Astrocyte (in vitro differentiated cells and primary cell): ENCODE measurements around the gene SLC43A2. TPM values are rescaled to one million over a fixed set of nuclear protein-coding genes. Genes with fewer than 3 reads are reported as not detected.

Experiments
- DNase-seq: peaks from one replicate; pipeline ENCODE4 v3.0.0-alpha.2; 2010; ENCODE audit warnings: low read depth
- FAIRE-seq: peaks from 2 replicates; lab custom pipeline; 2011; peaks lifted over from hg19 to GRCh38; lab: Jason Lieb, UNC
- H2AFZ ChIP-seq: 2 replicates; pipeline ENCODE4 v1.6.0; 2012; ENCODE audit warnings: low read depth, low read length, inconsistent platforms
- H3K27ac ChIP-seq: 2 replicates; pipeline ENCODE4 v1.5.1; 2011; ENCODE audit warnings: low read depth, low read length, inconsistent platforms
- H3K27me3 ChIP-seq: 2 replicates; pipeline ENCODE4 v1.6.0; 2011; ENCODE audit warnings: low read length, inconsistent platforms; ENCODE audit not compliant: insufficient read depth
- H3K36me3 ChIP-seq: 2 replicates; pipeline ENCODE4 v1.5.1; 2011; ENCODE audit warnings: low read length, inconsistent platforms; ENCODE audit not compliant: insufficient read depth
- H3K4me1 ChIP-seq: 2 replicates; pipeline ENCODE4 v1.5.1; 2011; ENCODE audit warnings: low read length, inconsistent platforms; ENCODE audit not compliant: insufficient read depth
- H3K4me2 ChIP-seq: 2 replicates; pipeline ENCODE4 v1.6.0; 2012; ENCODE audit warnings: low read length, inconsistent platforms
- H3K4me3 ChIP-seq: 2 replicates; pipeline ENCODE4 v1.5.1; 2011; ENCODE audit warnings: low read depth, mild to moderate bottlenecking, low read length, inconsistent platforms; ENCODE audit not compliant: insufficient read depth
- H3K79me2 ChIP-seq: 2 replicates; pipeline ENCODE4 v1.6.0; 2012; ENCODE audit warnings: mild to moderate bottlenecking, low read length, inconsistent platforms; ENCODE audit not compliant: insufficient read depth
- H3K9ac ChIP-seq: 2 replicates; pipeline ENCODE4 v1.6.0; 2012; ENCODE audit warnings: mild to moderate bottlenecking, low read length, inconsistent platforms
- H3K9me3 ChIP-seq: 2 replicates; pipeline ENCODE4 v1.5.1; 2012; ENCODE audit warnings: low read depth, mild to moderate bottlenecking, low read length, inconsistent platforms; ENCODE audit not compliant: insufficient read depth
- H4K20me1 ChIP-seq: 2 replicates; pipeline ENCODE4 v1.6.0; 2012; ENCODE audit warnings: low read length, inconsistent platforms; ENCODE audit not compliant: insufficient read depth
- H3K27ac Mint-ChIP-seq: one replicate; pipeline ENCODE4 v1.8.0; 2021; ENCODE audit warnings: mild to moderate bottlenecking, mixed read lengths; ENCODE audit not compliant: unreplicated experiment
- H3K27me3 Mint-ChIP-seq: one replicate; pipeline ENCODE4 v1.8.0; 2021; ENCODE audit warnings: low read depth, mixed read lengths; ENCODE audit not compliant: unreplicated experiment
- H3K36me3 Mint-ChIP-seq: one replicate; pipeline ENCODE4 v1.8.0; 2021; ENCODE audit warnings: low read depth, mixed read lengths; ENCODE audit not compliant: unreplicated experiment
- H3K4me1 Mint-ChIP-seq: one replicate; pipeline ENCODE4 v1.8.0; 2021; ENCODE audit warnings: low read depth, mixed read lengths; ENCODE audit not compliant: unreplicated experiment
- H3K4me3 Mint-ChIP-seq: one replicate; pipeline ENCODE4 v1.8.0; 2021; ENCODE audit warnings: mild to moderate bottlenecking, moderate library complexity, mixed read lengths; ENCODE audit not compliant: unreplicated experiment
- H3K9me3 Mint-ChIP-seq: one replicate; pipeline ENCODE4 v1.8.0; 2021; ENCODE audit warnings: mild to moderate bottlenecking, mixed read lengths; ENCODE audit not compliant: unreplicated experiment
- EZH2 ChIP-seq: IDR thresholded peaks from 2 replicates; pipeline ENCODE4 v1.6.1; 2012; ENCODE audit warnings: mild to moderate bottlenecking, low read length, inconsistent platforms; ENCODE audit not compliant: insufficient read depth
- total RNA-seq: library from RNA; stranded (reverse); gene quantifications from 2 replicates; pipeline ENCODE4 v1.2.1, GENCODE V29; 2021
- TF ChIP-seq, protein P1 (sequence below): IDR thresholded peaks from 2 replicates; pipeline ENCODE4 v1.5.1; 2011; ENCODE audit warnings: low read depth, mild to moderate bottlenecking, inconsistent platforms, low read length, moderate library complexity; ENCODE audit not compliant: insufficient read depth

The SLC43A2 gene
- total RNA-seq, 1 donor from 2014 or later, result 17.9 TPM

DNA sequence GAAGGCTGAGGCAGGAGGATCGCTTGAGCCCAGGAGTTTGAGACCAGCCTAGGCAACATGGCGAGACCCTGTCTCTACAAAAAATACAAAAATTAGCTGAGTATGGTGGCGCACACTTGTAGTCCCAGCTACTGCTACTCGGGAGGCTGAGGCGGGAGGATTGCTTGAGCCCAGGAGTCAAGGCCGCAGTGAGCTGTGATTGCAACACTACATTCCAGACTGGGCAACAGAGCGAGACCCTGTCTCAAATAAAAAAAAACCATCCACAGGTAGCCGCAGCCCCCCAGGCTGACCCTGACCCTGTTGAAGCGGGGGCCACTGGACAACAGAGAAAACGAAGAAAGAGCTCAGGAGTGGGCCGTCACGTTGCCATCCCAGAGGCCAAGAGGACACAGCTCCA, 4.0 kb downstream of the SLC43A2 start:
- Histone ChIP-seq H3K27ac (no peak overlapping the region), H3K36me3 (no peaks in the 10 kb centered on the region), H3K4me3 (no peak overlapping the region), H4K20me1 (peaks cover 18% of the 10 kb centered on the region), H3K9me3 (no peaks in the 10 kb centered on the region), H3K27me3 (no peaks in the 10 kb centered on the region), H3K79me2 (no peaks in the 10 kb centered on the region), H3K4me2 (no peak overlapping the region), H2AFZ (no peak overlapping the region), H3K9ac (no peak overlapping the region), H3K4me1 (peaks cover 8% of the 10 kb centered on the region)
- Mint-ChIP-seq H3K9me3 (no peaks in the 10 kb centered on the region), H3K27me3 (peaks cover 5% of the 10 kb centered on the region), H3K36me3 (peaks cover 3% of the 10 kb centered on the region), H3K4me1 (peaks cover 9% of the 10 kb centered on the region), H3K4me3 (no peak overlapping the region), H3K27ac (no peak overlapping the region)
- DNase-seq (no peak), FAIRE-seq (no peak)
- TF ChIP-seq, protein P1, sequence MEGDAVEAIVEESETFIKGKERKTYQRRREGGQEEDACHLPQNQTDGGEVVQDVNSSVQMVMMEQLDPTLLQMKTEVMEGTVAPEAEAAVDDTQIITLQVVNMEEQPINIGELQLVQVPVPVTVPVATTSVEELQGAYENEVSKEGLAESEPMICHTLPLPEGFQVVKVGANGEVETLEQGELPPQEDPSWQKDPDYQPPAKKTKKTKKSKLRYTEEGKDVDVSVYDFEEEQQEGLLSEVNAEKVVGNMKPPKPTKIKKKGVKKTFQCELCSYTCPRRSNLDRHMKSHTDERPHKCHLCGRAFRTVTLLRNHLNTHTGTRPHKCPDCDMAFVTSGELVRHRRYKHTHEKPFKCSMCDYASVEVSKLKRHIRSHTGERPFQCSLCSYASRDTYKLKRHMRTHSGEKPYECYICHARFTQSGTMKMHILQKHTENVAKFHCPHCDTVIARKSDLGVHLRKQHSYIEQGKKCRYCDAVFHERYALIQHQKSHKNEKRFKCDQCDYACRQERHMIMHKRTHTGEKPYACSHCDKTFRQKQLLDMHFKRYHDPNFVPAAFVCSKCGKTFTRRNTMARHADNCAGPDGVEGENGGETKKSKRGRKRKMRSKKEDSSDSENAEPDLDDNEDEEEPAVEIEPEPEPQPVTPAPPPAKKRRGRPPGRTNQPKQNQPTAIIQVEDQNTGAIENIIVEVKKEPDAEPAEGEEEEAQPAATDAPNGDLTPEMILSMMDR, result no peak
- no peak for TF ChIP-seq EZH2

DNA sequence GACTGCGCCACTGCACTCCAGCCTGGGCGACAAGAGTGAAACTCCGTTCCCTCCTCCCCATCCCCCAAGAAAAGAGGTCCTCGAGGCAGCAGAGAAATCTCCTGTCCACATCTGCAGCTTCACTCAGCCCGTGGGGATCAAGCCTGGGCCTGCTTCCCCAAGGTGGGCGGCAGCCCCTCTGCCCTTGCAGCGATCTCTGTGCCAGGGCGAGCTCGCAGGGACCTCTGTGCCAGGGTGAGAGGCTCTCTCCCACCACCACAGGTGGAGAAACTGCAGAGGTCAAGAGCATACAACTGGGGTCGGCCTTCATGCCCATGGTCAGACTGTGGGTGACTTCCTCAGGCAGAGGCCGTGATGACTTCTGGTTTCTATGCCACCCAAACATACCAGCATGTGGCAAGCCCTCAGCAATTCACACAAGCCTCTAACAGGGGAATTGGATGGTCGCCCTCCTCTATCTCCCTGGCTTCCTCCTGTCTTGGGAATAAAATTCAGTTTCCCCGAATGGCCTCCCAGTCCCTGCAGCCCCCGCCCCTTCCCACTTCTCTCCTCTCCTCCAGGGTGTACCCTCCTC, 5.5 kb downstream of the SLC43A2 start:
- H3K27me3 Mint-ChIP-seq, result peaks cover 5% of the 10 kb centered on the region
- Histone ChIP-seq H3K4me1 (peaks cover 5% of the 10 kb centered on the region), H3K9me3 (no peaks in the 10 kb centered on the region), H3K27ac (no peak overlapping the region), H3K36me3 (no peaks in the 10 kb centered on the region), H3K79me2 (no peaks in the 10 kb centered on the region), H4K20me1 (peaks cover 18% of the 10 kb centered on the region), H2AFZ (no peak overlapping the region), H3K27me3 (no peaks in the 10 kb centered on the region), H3K4me2 (no peak overlapping the region), H3K4me3 (no peak overlapping the region), H3K9ac (no peak overlapping the region)
- FAIRE-seq (no peak), DNase-seq (no peak)
- H3K4me3 Mint-ChIP-seq, result no peak overlapping the region
- H3K9me3 Mint-ChIP-seq, result no peaks in the 10 kb centered on the region
- TF ChIP-seq EZH2, result no peak
- TF ChIP-seq, protein P1, result no peak
- peaks cover 4% of the 10 kb centered on the region for H3K36me3 Mint-ChIP-seq
- H3K4me1 Mint-ChIP-seq, result peaks cover 9% of the 10 kb centered on the region
- H3K27ac Mint-ChIP-seq, result no peak overlapping the region

DNA sequence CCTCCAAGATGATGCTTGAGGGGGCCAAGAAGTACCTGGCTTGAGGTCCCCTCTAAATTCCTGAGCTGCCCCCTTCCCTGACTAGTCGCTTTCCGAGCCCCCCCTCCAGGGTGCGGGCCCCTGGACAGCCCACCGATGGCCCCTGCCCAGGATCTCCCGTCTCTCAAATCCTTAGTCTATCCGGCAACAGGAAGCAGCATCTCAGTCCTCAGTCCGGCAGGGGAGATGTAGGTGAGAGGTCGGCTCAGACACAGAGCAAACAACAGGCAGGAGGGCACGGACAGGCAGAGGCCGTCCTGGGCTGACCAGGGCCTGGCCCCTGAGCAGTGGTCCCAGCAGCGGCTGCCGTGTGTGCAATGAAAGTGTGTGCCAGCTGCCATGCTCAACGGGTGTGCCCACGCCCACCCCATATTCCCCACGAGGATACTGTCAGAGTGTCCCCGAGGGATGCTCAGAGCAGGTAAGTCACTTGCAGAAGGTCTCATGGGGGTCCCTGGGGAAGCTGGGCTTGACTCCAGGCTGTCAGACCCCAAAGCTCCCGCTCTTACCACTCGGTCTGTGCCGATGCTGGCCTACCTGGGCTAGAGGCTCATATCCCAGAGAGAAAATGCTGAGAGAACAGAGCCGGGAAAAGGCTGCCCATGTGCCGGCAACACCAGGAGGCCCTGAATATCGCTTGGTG, 7.2 kb downstream of the SLC43A2 start:
- peaks cover 5% of the 10 kb centered on the region for H3K27me3 Mint-ChIP-seq
- Histone ChIP-seq H3K79me2 (no peaks in the 10 kb centered on the region), H3K4me3 (no peak overlapping the region), H3K27ac (no peak overlapping the region), H3K27me3 (no peaks in the 10 kb centered on the region), H4K20me1 (peaks cover 9% of the 10 kb centered on the region), H3K4me2 (no peak overlapping the region), H3K9me3 (no peaks in the 10 kb centered on the region), H3K9ac (no peak overlapping the region), H3K36me3 (no peaks in the 10 kb centered on the region), H2AFZ (no peak overlapping the region), H3K4me1 (peaks cover 10% of the 10 kb centered on the region)
- peaks cover 7% of the 10 kb centered on the region for H3K36me3 Mint-ChIP-seq
- no peak for FAIRE-seq
- no peak overlapping the region for H3K4me3 Mint-ChIP-seq
- H3K9me3 Mint-ChIP-seq, result no peaks in the 10 kb centered on the region
- peaks cover 14% of the 10 kb centered on the region for H3K4me1 Mint-ChIP-seq
- H3K27ac Mint-ChIP-seq, result no peak overlapping the region
- no peak for DNase-seq
- TF ChIP-seq EZH2, result no peak
- TF ChIP-seq, protein P1, result no peak
